Dermis microvascular lymphatic vessel endothelial cell (primary cell): ENCODE data around the gene ERMARD. TPM values are rescaled to one million over a fixed set of nuclear protein-coding genes. Genes with fewer than 3 reads are reported as not detected.

ENCODE experiments used
- DNase-seq, 2 donors: peaks; one replicate each; pipeline versions ENCODE4 v3.0.0 to v3.0.0-alpha.2; 2010; ENCODE audit warnings: low read depth in 2 of 2
- total RNA-seq: library from RNA; depleted of rRNA; stranded (reverse); fragments of >200 nt; gene quantifications from 2 replicates; pipeline ENCODE4 v1.2.1, GENCODE V29; 2014

Gene ERMARD
- total RNA-seq = 14.0 and 16.1 TPM in 2 replicates

DNA sequence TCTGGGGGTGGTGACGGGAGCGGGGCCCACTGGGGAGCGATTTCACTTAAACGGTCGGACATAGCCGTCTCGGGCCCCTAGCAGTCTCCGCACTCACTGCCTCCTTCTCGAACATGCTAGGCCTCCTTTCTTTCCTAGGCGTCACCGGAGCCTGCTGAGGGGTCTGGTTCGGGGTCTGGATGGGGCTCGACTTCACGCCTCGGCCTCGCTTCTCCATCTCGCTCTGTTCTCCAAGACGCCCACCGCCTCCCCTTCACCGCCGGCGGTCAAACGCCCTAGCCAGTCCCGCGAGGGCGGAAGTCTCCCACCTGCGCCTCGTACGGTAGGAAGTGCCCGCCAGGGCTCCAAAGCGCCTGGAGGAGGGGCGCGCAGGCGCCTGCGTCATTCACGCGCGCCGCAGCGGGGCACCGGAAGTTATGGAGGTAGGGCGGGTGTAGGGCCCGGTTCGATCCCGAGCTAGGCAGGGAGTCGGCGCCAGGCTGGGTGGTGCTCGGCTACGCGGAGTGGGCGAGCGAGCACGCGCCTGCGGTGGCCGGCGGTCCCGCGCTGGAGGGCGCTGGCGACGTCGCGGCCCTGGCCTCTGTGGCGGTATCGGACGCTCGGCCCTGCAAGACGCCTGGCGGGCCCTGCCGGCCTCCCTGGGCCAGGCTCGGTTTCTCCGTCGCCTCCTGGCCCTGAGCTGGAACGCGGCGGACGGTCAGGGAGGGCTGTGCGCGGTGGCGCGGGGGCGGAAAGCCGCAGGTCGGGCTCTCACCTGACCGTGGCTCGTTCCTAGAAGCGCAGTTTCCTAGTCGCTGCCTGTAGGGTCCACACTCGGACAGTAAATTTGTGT, at the start of gene ERMARD, which contains the start of gene DYNLT2:
Gene ERMARD (plus strand): TSS at position 381 of the 832 bp plus-strand sequence. CDS start 36 bp downstream, at position 417.
Gene DYNLT2 (minus strand): TSS at position 331 of the 832 bp plus-strand sequence. CDS start 114 bp downstream, at position 217.
- peak; percentile 86 to 95 for DNase-seq

DNA sequence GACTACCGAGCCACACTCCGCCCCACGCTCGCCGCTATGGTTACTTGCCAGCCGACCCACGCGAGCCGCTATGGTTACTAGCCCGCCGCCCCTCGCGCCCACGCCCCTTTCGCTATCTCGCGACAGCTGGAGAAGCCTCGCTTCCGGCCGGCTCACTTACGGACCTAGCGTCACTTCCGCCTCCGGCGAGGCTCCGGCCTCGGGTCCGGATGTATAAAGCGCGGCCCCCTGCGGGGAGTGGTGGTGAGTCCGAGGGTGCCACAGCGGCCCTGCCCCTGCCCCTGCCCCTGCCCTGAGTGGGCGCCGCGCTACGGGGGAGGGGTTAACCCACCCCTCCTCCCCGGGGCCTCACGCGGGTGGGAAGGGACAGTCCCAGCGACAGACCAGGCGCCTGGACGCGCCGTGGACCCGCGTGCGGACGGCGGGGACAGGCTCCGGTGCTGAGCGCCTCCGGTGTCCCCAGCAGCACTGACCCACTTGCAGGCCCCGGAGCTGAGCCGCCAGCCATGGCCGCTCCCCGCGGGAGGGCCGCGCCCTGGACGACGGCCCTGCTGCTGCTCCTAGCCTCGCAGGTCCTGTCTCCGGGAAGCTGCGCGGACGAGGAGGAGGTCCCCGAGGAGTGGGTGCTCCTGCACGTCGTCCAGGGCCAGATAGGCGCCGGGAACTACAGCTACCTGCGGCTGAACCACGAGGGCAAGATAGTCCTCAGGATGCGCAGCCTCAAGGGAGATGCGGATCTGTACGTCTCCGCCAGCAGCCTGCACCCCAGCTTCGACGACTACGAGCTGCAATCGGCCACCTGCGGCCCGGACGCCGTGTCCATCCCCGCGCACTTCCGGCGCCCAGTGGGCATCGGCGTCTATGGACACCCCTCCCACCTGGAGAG, 49.2 kb upstream of the ERMARD start, which contains the start of the genes C6orf120 and WDR27:
Gene C6orf120 (plus strand): TSS at position 173 of the 886 bp plus-strand sequence. CDS start 334 bp downstream, at position 507.
Gene WDR27 (minus strand): TSS at position 76 of the 886 bp plus-strand sequence. CDS start 13,024 bp downstream, outside the sequence.
- DNase-seq = peak; percentile 94 to 97

DNA sequence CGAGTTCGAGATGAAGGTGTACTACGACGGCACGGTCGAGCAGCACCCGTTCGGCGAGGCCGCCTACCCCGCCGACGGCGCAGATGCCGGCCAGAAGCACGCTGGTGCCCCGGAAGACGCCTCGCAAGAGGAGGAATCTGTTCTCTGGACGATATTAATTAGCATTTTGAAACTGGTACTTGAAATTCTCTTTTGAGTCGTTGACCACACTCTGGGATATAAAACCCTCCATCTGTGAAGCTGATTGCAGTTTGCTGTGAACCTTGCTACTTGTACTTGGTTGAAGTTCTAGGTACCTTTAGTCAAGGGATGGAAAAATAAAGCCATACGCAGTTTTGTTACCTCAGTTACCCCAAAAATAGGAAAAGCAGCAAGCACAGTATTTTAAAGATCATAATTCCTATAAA, 48.6 kb upstream of the ERMARD start:
- DNase-seq = no peak

DNA sequence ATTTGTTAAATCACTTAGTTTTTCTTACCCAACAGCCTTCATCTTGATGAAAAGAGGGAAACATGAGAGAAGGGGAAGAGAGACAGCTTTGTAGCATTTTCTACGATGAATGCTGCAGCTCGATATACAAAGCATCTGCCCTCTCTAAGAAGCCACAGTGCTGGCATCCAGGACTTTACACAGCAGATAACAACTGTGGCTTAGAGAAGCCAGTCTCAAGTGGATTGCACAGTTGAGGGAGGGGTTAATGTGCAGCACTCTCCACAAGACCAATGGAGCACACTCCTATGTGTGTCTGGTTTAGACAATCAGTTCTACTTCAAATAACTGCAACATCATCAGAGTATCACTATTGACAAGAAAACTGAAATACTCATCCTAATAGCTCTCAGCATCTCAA, 43.6 kb upstream of the ERMARD start:
- no peak for DNase-seq

DNA sequence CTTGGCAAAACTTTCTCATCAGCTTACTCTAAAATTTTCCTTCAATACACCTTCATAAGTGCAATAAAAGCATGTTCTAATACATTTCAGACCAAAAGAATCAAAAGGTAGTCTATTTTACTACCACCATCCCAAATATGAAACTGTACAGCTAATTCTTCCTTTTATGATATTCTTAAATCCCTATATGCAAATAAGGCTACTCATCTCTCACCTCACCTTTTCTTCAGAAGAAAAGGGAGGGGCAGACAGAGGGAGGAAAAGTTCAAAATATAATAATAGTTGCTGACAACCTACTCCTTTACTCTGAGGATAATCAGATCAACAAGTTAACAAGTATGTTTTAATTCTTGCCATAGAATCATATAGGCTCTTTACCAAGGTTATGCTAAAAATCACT, 42.1 kb upstream of the ERMARD start:
- DNase-seq = no peak

DNA sequence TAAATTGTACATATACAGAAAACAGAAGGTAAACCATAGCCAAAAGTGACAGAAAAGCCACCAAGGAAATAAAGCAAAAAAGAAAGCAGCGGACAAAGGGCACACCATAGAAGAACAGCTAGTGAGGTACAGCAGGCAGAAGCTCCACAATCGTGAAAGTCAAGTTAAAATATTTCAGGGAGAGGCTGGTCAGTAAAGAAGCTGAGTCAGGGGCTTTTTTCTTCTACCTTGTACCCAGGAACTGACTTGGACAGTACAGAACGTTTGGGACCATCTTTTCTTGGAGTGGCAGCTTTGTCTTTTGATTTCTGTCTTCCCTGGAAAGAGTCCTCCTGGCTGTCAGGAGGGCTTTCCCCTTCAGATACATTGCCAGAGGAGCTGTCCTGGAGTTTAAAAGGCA, 41.4 kb upstream of the ERMARD start:
- no peak for DNase-seq

DNA sequence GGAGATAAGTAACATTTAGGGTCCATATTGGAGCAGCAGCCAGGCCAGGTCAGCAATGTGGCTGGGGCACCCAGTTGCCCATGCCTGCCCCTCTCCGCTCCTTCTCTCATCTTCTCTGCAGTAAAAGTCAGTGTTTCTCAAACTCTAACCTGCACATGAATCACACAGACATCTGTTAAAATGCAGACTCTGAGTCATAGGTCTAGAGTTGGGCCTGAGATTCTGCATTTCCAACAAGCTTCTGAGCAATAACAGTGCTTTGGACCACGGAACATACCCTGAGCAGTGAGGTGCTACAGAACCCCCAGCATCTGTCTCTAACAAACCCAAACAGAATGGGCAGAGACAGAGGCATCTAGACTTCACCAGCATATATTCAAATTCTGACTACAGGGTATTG, 37.2 kb upstream of the ERMARD start:
- no peak for DNase-seq

DNA sequence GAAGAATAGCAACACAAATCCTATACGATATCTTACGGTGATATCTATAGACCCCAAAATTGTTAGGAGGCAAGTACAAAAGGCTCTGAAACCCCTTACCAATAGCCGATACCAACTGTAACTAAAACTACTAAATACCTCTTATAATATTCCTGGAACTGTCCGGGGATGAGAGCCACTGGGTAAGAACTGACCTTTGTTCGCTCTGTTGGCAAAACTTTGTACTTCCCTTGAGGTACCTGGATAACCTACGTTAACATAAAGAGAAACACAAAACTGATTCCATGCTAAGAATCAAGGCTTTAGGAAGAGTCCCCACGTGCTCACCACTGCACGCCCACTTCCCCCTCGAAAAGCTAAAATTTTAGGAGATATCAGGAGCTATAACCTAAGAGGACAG, 36.8 kb upstream of the ERMARD start:
- DNase-seq = no peak

DNA sequence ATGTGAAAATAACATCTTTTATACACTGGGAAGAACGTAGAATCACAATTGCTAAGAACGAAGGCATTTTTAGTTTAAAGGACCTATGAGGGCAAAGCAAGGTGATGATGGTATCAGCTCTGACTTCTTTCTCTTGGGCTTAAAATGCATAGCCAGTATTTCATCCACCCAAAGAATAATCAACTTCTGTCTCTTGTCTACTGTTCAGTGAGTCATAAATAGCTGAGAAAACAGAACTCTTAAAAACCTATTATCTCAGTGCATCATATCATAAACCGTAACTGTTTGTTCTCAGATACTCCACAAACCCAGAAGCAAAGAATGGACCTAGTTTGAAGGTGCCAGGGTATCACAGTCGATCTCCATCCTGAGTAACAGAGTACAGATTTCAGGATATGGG, 32.3 kb upstream of the ERMARD start:
- peak in 1 of 2 donors; percentile 32 for DNase-seq

DNA sequence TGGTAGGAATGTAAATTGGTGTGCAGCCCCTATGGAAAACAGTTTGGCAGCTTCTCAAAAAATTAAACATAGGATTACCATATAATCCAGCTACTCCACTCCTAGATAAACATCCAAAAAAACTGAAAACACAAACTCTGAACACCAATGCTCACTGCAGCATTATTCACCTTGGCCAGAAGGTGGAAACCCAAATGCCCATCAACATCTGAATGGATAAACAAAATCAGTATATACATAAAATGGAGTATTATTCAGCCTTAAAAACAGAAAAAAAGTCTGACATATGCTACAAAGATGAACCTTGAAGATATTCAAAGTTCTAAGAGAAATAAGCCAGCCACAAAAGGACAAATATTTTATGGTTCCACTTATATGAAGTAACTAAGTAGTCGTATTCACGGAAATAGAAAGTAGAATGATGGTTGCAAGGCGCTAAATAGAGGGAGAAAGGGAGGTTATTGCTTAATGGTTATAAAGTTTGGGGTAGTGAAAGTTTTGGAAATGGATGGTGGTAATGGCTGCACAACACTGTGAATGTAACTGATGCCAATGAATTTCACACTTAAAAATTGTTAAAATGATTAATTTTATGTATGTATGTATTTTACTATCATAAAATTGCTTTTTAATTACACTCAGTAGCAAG, 31.1 kb upstream of the ERMARD start:
- no peak for DNase-seq

DNA sequence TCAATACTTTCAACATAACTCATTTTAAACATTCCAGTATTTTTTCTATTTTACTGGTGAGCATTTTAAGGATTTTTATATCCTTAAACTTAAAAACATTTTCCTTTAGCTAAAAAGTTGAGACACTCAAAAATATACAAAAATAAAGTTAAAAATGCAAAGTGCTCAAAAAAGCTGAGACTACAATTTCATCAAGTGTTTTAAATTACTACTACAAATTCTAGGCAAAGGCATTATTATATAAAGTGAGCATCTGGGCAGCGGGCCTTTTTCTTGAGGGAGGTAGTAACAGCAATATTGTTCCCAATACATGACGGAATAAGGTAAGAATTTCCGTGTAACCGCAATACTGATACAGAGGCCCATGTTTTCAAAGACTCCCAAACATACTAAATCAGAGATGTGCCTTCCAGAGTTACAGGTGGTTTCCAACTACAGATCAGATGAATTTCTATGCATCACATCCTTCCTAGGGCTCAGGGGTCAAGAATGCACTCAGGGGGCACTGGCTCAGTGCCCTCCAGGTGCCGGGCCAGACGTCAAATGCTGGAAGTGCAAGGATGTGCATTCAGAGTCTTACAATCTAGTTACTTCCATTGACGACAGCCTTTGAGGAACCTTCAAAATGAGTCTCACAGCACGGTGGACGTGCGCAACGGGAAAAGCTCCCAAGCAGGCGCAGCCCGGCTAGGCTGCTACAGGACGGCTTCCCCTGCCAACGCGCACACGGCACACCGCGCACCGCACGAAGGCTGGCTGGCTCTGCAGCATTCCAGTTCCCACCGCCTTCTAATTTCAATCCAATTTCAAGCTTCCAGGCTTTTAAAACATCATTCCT, 28.8 kb upstream of the ERMARD start:
- peak; percentile 34 to 83 for DNase-seq

DNA sequence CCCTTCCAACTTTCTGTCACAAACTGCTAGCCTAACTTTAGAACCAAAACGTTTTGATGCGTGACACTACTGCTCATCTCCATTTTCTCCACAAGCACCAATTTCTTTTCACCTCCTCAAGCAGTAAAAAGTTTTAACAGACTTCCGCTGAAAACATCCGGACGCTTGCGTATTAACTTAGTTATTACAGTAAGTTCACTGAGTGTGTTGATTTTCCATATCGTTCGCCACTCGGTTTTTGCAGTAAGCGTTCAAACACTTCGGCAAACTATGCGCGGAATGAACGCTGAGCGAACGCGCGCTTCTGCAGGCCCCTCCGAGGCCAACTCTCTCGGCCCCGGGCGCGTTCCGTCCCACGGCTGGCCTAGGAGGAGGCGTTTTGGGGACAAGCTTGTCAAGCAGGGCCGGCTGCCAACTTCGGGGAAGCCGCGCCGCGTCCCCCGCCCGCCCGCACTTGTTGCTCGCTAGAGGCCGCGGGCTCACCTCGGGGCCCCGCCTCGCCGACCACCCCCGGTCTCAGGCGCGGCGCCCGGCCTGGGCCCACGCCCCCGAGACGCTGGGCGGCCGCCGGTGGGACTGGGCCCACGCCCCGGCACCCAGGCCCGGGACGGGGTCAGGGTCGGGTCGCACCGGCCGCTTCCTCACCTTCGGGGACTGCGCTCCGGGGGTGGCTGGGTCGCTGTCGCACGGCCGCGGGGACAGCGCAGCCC, 28.1 kb upstream of the ERMARD start:
- DNase-seq = peak; percentile 30 to 73

DNA sequence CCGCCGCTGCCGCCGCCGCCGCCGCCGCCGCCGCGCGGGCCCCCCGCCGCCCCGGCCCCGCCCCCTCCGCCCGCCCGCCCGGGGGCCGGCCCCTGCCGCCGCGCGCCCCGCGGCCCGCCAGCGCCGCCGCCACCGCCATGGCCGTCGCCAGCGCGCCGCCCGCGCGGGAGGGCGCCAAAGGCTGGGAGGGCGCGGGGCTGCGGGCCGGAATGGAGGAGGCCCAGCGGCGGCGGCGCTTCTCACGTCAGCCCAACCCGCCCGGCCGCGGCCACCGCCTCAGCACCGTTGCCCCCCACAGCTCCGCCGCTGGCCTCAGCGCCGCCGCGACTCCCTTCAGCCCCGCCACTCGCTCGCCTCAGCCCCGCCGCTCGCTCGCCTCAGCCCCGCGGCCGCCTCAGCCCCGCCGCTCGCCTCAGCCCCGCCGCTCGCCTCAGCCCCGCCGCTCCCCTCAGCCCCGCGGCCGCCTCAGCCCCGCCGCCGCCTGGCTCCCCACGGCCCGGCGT, 27.4 kb upstream of the ERMARD start:
- DNase-seq = peak in 1 of 2 donors; percentile 40

DNA sequence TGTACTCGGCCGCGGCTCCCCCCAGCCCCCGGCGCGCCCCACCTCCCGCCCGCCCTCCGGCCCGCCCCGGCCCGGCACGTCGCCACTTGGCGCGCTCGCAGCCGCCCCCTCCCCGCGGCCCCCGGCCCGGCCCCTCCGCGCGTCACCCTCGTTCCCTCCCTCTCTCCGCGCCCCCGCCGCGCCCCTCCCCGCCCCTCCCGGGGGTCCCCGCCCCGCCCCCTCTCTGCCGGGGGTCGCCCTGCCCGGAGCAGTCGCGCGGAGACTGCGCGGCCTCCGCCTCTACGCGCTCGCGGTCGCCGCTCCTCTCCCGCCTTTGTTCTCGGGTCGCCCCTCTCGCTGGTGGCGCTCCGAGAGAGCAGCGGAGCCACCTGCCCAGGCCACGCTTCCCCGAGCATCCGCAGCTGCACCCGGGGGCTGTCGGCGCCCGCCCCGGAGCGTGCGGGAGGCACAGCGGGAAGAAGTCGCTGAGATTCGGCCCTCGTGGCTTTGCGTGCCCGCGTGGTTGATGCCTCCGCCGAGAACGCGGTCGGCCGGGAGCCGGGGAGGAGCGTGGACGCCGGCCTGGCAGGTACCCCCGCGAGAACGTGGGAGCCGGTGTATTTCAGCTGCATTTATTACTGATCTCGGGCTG, 26.8 kb upstream of the ERMARD start, which contains the start of gene PHF10:
Gene PHF10 (minus strand): TSS at position 7 of the 631 bp plus-strand sequence. CDS start 569 bp downstream, outside the sequence.
- peak; percentile 16 to 76 for DNase-seq

DNA sequence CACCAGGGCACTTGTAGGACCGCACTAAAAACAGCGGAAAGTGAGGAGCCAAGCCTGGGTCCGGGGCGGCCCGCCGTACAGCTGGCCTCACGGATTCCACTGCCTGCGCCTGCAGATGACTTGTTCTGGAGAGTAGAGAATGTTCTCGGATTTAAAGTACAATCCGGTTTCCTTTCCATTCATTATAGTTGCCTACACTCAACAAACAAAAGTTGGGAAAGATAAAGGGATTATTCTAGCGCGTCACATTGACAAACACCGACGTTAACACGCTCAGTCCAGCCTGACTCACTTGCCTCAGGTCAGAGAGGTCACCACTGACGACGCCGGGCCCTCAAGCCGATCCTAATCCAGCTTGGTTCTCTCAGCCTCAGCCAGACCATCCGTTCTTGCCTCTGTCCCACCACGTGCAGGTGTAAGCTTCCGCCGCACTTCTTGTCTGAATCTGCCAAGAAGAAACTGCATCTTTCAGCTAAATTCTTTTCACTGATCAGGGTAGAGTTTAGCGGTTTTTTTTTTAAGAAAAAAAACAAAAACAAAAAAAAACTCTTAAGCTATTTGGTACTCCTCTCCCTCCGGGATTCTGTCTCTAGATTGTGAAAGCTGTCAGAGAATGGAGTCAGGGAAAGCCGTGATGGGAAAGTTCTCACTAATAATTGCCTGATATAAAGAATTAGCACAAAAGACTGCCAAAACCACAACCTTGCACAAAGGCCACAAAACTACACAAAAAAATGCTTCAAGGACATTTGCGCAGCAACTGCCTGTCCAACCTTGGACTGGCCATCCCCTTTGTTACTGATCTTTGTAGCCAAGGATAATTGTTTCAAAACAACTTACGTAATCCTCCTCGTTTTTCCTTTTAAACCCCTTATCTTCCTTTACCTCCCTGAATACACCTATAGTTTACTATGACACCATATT, 26.0 kb upstream of the ERMARD start:
- peak; percentile 45 to 88 for DNase-seq

DNA sequence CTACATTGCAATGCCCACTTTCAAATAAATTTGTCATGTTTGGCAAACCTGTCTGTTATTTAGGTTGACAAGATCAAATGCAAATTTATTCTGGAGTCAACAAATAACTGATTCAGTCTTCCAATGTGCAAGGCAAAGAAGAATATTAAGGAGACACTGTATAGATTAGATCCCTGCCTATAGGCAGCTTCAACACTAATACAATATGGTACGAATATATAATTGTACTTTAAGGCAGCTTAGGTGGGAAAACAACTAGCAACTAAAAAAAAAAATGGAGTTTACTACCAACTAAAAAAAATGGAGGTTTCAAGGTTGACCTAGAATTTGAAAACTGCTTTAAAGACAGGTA, 25.4 kb upstream of the ERMARD start:
- DNase-seq = no peak

DNA sequence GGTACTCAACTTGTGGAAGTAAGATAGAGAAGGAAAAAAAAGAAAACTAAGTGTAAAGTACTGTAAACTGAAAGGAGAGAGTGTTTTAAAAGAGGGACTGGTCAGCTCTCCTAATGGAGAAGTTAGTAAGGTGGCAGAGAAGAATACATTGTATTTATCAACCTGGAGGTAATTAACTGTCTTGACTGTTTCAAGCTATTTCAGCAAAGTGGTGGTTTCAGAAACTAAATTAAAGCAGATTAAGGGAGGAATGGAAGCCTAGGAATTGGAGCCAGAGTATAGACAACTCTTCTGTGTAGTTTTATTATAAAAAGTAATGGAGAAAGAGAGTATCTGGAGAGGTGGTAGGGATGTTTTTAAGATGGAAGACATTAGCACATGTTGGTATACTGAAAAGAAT, 24.5 kb upstream of the ERMARD start:
- no peak for DNase-seq

DNA sequence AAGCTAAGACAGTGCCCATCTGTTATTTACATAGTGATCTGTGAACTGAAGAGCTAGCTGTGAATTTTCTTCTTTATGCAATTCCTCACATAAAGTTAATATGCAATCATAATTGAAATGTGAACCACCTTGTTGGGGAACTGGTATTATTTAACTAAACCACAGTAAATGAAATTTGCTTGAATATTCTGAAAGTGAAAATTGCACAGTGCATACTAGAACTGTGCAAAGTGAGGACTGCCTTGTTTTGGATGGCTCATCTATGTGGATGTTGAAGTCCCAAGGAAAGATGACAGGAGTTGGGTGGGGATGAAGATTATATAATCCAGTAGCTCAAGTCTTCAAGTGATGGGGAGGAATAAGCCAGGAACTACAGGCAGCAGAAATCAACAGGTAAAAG, 21.5 kb upstream of the ERMARD start:
- DNase-seq = no peak
